BE2C (cell line): ENCODE results near the gene ANOS1. TPM values are rescaled to one million over a fixed set of nuclear protein-coding genes. Genes with fewer than 3 reads are reported as not detected.
A peak's percentile ranks its signal among the peaks of the same experiment; 100 is the strongest.
"Not testable (repeated sequence)": the region's sequence is repeated elsewhere in the genome, so short reads cannot be mapped to it uniquely, and the experiment has no call there.

Experiments used
- DNase-seq: peaks from one replicate; pipeline ENCODE4 v3.0.0-alpha.2; 2020
- H3K27me3 ChIP-seq: fragments of 250-450 bp; sonication (Bioruptor Pico); 2 replicates; pipeline ENCODE4 v1.5.1; 2020; ENCODE audit warnings: mild to moderate bottlenecking
- H3K36me3 ChIP-seq: fragments of 250-450 bp; sonication (Bioruptor Pico); 2 replicates; pipeline ENCODE4 v1.5.1; 2020; ENCODE audit warnings: mild to moderate bottlenecking
- H3K4me1 ChIP-seq: fragments of 250-450 bp; sonication (Bioruptor Pico); 2 replicates; pipeline ENCODE4 v1.5.1; 2020
- H3K4me3 ChIP-seq: 2 replicates; pipeline ENCODE4 v1.5.1; 2011; ENCODE audit warnings: low read depth, low read length
- H3K9me3 ChIP-seq: fragments of 250-450 bp; sonication (Bioruptor Pico); 2 replicates; pipeline ENCODE4 v1.5.1; 2020
- polyA plus RNA-seq: library from polyadenylated mRNA; unstranded; fragments of >200 nt; gene quantifications from one replicate; pipeline ENCODE4 v1.2.1, GENCODE V29; 2012; ENCODE audit warnings: low read depth, missing spikeins; ENCODE audit not compliant: insufficient read length, insufficient read depth
- TF ChIP-seq, protein P1 (sequence below): IDR thresholded peaks from 2 replicates; pipeline ENCODE4 v1.5.1; 2012; ENCODE audit warnings: mild to moderate bottlenecking, low read depth, low read length

ANOS1 gene, protein sequence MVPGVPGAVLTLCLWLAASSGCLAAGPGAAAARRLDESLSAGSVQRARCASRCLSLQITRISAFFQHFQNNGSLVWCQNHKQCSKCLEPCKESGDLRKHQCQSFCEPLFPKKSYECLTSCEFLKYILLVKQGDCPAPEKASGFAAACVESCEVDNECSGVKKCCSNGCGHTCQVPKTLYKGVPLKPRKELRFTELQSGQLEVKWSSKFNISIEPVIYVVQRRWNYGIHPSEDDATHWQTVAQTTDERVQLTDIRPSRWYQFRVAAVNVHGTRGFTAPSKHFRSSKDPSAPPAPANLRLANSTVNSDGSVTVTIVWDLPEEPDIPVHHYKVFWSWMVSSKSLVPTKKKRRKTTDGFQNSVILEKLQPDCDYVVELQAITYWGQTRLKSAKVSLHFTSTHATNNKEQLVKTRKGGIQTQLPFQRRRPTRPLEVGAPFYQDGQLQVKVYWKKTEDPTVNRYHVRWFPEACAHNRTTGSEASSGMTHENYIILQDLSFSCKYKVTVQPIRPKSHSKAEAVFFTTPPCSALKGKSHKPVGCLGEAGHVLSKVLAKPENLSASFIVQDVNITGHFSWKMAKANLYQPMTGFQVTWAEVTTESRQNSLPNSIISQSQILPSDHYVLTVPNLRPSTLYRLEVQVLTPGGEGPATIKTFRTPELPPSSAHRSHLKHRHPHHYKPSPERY
- not detected for polyA plus RNA-seq

DNA sequence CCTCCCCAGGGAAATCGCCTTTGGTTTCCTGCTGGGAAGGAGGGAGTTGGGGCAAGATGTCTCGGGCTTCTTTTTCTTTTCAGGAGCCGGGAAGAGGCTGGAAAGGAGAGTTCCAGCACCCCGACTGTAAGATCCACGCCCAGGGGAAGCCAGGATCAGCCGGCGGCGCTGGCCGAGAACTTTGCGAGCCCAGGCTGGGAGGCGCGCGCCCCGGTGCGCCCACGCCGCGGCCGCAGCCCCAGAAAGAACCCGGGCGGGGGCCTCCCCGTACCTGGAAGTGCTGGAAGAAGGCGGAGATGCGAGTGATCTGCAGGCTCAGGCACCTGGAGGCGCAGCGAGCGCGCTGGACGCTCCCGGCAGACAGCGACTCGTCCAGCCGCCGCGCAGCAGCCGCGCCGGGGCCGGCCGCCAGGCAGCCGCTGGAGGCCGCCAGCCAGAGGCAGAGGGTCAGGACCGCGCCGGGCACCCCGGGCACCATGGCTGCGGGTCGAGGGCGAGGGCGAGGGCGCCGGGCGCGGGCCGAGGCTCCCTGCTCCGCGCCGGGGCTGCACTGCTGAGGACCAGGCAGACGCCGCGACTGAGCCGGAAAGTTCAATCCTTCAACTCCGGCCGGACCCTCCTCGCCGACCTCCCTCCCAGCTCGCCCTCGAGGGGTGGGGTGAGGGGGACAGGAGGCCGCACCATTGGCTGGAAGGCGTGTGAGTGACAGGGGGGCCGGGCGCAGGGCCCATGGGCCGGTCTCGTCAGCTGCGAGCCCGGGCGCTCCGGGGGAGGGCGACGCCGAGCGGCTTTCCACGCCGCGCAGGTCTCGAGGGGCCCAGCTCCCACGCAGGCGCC is at the start of gene ANOS1:
Gene ANOS1 (minus strand): TSS at position 579 of the 837 bp plus-strand sequence. CDS start 101 bp downstream, at position 478.
- no peak within 1 kb of the TSS for H3K4me3 ChIP-seq
- no peaks in the 10 kb centered on the region for H3K4me1 ChIP-seq
- H3K36me3 ChIP-seq, result no peaks in the 10 kb centered on the region
- peaks cover 17% of the 10 kb centered on the region for H3K27me3 ChIP-seq
- no peaks in the 10 kb centered on the region for H3K9me3 ChIP-seq
- DNase-seq, result peak; percentile 7
- TF ChIP-seq, protein P1, sequence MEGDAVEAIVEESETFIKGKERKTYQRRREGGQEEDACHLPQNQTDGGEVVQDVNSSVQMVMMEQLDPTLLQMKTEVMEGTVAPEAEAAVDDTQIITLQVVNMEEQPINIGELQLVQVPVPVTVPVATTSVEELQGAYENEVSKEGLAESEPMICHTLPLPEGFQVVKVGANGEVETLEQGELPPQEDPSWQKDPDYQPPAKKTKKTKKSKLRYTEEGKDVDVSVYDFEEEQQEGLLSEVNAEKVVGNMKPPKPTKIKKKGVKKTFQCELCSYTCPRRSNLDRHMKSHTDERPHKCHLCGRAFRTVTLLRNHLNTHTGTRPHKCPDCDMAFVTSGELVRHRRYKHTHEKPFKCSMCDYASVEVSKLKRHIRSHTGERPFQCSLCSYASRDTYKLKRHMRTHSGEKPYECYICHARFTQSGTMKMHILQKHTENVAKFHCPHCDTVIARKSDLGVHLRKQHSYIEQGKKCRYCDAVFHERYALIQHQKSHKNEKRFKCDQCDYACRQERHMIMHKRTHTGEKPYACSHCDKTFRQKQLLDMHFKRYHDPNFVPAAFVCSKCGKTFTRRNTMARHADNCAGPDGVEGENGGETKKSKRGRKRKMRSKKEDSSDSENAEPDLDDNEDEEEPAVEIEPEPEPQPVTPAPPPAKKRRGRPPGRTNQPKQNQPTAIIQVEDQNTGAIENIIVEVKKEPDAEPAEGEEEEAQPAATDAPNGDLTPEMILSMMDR, result no peak

DNA sequence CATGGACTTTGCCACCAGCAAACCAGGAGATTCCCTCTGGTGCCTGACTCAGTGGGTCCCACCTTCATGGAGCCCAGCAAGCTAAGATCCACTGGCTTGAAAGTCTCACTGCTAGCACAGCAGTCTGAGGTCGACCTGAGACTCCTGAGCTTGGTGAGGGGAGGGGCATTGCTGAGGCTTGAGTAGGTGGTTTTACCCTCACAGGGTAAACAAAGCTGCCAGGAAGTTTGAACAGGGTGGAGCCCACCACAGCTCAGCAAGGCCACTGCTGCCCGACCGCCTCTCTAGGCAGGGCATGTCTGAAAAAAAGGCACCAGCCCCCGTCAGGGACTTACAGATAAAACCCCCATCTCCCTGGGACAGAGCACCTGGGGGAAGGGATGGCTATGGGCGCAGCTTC is 41.2 kb upstream of the ANOS1 start:
- DNase-seq, result no peak
- Histone ChIP-seq H3K4me1 (no peaks in the 10 kb centered on the region), H3K9me3 (no peaks in the 10 kb centered on the region), H3K27me3 (no peaks in the 10 kb centered on the region), H3K36me3 (no peaks in the 10 kb centered on the region), H3K4me3 (no peak overlapping the region)
- TF ChIP-seq, protein P1, result no peak

DNA sequence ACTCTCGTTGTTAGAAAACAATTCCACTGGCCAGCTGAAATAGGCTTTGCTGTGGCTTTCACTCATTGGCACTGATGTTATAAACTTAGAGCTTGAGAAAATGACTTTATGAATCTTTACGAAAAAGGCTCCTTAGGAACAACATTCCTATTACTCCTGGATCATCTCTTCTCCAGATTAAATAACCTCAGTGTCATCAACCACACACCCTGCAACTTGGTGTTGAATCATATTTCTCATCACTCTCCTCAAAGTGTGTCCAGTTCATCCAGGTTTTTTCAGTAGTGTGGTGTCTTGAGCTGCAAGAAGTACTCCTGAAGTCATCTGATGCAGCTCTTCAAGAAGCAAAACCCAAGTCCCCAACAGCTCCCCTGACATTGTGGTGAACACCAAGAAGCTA is 28.1 kb upstream of the ANOS1 start:
- TF ChIP-seq, protein P1, result no peak
- no peak for DNase-seq
- Histone ChIP-seq H3K27me3 (no peaks in the 10 kb centered on the region), H3K4me1 (no peaks in the 10 kb centered on the region), H3K36me3 (no peaks in the 10 kb centered on the region), H3K9me3 (no peaks in the 10 kb centered on the region), H3K4me3 (no peak overlapping the region)

DNA sequence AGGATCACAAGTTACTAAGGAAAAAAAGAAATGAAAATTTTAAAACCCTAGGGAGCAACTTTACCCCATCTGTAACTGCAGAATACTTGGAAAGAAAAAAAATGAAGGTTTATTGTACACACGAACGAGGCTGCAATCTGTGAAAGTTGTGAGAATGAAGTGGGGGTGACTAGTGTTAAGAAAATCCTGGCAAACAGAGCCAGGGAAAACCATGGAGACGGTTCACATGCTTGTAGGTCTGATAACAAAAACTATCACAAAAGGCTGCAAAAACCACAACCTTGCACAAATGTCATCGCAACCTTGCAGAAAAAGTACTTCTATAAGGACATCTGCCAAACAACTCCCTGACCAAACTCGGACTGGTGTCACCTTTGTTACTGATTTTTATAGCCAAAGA is 26.8 kb upstream of the ANOS1 start:
- not testable (repeated sequence) for DNase-seq, H3K36me3 ChIP-seq, H3K4me3 ChIP-seq, H3K9me3 ChIP-seq, H3K4me1 ChIP-seq, H3K27me3 ChIP-seq

DNA sequence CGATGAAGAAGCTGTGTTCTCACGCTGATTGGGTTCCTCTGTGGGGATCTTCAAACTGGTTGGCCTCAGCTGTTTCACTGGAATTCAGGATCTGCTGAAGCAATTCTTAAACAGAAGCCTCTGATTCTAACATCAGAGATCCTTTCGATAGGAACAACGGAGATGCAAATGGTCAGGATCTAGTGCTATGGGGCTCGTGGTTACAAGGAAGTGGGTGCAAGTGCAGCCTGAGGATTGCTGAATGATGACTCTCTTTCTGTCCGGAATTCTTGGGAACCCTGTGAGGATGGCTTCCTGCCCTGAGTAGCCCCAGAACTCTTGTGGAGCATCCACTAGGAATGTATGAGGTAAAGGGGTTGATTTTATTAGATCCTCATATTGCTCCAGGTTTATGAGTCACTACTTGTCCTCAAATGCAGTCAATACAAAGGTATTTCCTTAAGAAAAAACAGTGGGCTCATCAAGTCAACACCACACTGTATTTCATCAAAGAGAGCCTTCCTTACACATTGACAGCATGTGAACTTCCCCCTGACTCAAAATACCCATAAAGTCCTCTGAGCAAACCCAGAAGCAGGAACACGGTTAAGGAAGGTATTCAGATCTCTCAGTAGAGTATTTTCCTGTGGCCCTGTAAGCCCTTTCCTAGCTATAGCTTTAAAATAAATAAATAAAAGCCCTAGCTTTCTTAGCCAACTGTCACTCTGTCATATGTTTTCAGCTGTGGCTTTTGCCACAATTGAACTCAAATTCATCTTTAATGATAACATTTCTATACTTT is 25.9 kb upstream of the ANOS1 start:
- H3K36me3 ChIP-seq, DNase-seq, H3K4me1 ChIP-seq, H3K4me3 ChIP-seq, H3K27me3 ChIP-seq, H3K9me3 ChIP-seq: not testable (repeated sequence)

DNA sequence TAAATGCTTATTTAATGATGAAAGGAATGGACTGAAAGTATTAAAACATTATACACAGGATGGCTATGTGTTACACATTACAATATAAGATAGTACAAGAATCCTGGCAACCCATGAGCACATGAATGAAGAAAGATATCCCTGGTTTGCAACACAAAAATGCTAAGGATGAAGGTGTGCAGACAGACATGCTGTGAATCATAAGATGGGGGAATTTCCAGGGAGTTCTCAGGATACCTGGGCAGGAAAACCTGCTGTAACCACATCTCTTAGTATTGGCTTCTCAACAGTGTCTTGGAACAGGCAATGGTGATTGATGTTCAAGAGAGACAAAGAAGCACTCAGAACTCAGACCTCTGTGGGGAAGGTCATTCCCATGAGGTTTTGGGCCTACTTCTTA is 23.9 kb upstream of the ANOS1 start:
- no peak for DNase-seq
- no peaks in the 10 kb centered on the region for H3K4me1 ChIP-seq
- H3K36me3 ChIP-seq, result no peaks in the 10 kb centered on the region
- H3K9me3 ChIP-seq, result no peaks in the 10 kb centered on the region
- H3K27me3 ChIP-seq, result no peaks in the 10 kb centered on the region
- no peak overlapping the region for H3K4me3 ChIP-seq
- TF ChIP-seq, protein P1, result no peak
